Progenitor cell of endocrine pancreas (in vitro differentiated cells): ENCODE results near the gene CHST13. TPM values are rescaled to one million over a fixed set of nuclear protein-coding genes. Genes with fewer than 3 reads are reported as not detected.

Experiments
- DNase-seq: peaks from one replicate; pipeline ENCODE4 v3.0.0; 2021; ENCODE audit warnings: low spot score; ENCODE audit not compliant: unreplicated experiment
- H3K27ac Mint-ChIP-seq: 2 replicates; pipeline ENCODE4 v1.8.0; 2021; ENCODE audit warnings: mild to moderate bottlenecking, moderate library complexity, mixed read lengths
- H3K27me3 Mint-ChIP-seq: 2 replicates; pipeline ENCODE4 v1.8.0; 2021; ENCODE audit warnings: mixed read lengths
- H3K36me3 Mint-ChIP-seq: 2 replicates; pipeline ENCODE4 v1.8.0; 2022; ENCODE audit warnings: mixed read lengths; ENCODE audit not compliant: insufficient read depth
- H3K4me1 Mint-ChIP-seq: 2 replicates; pipeline ENCODE4 v1.8.0; 2021; ENCODE audit warnings: low read depth, mixed read lengths
- H3K4me3 Mint-ChIP-seq: 2 replicates; pipeline ENCODE4 v1.8.0; 2021; ENCODE audit warnings: low read depth, mild to moderate bottlenecking, moderate library complexity, mixed read lengths
- H3K9me3 Mint-ChIP-seq: 2 replicates; pipeline ENCODE4 v1.8.0; 2021; ENCODE audit warnings: low read depth, mixed read lengths
- CTCF ChIP-seq: fragments of 200-600 bp; sonication (generic); IDR thresholded peaks from one replicate; pipeline ENCODE4 v1.5.0; 2021; ENCODE audit warnings: antibody characterized with exemption, mild to moderate bottlenecking; ENCODE audit not compliant: unreplicated experiment
- total RNA-seq: library from RNA; stranded (reverse); gene quantifications from 2 replicates; pipeline ENCODE4 v1.2.1, GENCODE V29; 2021

The CHST13 gene
- total RNA-seq, 1 donor from 2014 or later, result 0.36 TPM

DNA sequence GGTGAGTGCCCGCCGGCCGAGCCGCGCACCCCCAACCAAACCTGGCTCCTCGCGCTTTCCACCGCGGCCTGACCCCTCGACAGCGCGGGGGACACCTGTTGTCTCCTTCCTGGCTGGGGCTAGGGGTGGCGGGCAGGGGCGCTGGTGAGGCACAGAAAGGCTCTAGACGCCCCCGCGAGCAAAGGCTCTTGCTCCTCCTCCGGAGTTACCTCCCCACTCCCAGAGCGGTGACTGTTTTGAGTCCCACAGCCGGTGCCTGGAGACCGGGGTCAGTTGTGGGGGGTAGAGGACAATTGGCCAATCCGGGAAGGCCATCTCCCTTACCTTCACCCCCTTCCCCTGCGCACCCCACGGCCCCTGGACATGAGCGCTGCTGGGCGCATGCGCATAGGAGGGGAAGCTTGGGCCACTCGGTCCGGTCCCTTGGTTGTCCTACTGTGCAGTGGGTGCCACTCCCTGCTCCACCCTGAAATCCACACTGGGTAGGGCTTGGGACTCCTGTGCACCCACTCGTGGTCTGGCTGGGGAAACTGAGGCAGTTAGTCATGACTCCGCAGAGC lies 554 bp downstream of the CHST13 start:
- H3K9me3 Mint-ChIP-seq, result no peaks in the 10 kb centered on the region
- no peak overlapping the region for H3K27ac Mint-ChIP-seq
- DNase-seq, result peak; percentile 43
- H3K4me1 Mint-ChIP-seq, result peaks cover 7% of the 10 kb centered on the region
- H3K4me3 Mint-ChIP-seq, result peak overlapping the region; percentile 66
- no peaks in the 10 kb centered on the region for H3K36me3 Mint-ChIP-seq
- peaks cover 48% of the 10 kb centered on the region for H3K27me3 Mint-ChIP-seq
- no peak for TF ChIP-seq CTCF

DNA sequence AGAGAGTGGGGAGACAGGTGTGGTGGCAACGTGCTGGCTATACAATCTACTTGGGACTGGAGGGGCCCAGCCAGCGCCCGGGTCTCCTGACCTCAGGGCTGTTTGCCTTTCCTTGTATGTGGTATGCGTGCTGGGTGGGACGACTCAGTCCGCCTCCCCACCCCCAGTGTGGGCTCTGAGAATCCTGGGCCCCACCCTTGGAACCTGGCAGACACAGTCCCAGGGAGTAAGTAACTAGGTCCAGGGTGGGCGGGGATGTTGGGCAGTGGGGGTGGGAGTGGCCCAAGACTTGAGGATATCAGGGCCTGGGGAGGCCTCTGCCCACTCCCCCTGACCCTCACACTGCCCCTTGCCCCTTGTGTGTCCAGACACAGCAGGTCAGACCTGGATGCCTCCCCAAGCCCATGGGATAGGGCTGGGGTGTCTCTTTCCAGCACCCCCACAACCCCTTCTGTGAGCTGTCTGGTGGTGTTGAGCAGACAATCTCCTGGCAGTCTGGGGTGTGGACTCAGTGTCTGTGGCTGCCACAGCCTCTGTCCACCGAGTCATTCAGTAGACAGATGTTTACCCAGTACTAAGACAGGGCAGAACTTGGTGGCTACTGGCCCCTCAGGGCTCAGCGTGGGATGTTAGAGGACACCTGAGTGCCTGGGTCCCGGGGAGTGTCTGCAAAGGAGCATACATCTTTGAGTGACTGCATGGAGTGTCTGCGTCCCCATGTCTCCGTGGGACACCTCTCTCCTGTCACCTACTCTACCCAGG lies 1.3 kb downstream of the CHST13 start:
- peaks cover 7% of the 10 kb centered on the region for H3K4me1 Mint-ChIP-seq
- peaks cover 48% of the 10 kb centered on the region for H3K27me3 Mint-ChIP-seq
- TF ChIP-seq CTCF, result no peak
- H3K36me3 Mint-ChIP-seq, result no peaks in the 10 kb centered on the region
- no peaks in the 10 kb centered on the region for H3K9me3 Mint-ChIP-seq
- H3K27ac Mint-ChIP-seq, result no peak overlapping the region
- H3K4me3 Mint-ChIP-seq, result peak overlapping the region; percentile 66
- DNase-seq, result no peak

- DNase-seq, result no peak
- peaks cover 48% of the 10 kb centered on the region for H3K27me3 Mint-ChIP-seq
- H3K4me3 Mint-ChIP-seq, result no peak overlapping the region
- H3K4me1 Mint-ChIP-seq, result peaks cover 7% of the 10 kb centered on the region
- no peak overlapping the region for H3K27ac Mint-ChIP-seq
- TF ChIP-seq CTCF, result no peak
- no peaks in the 10 kb centered on the region for H3K9me3 Mint-ChIP-seq
- no peaks in the 10 kb centered on the region for H3K36me3 Mint-ChIP-seq
These were observed 2.1 kb downstream of the CHST13 start for GRCh38 chr3:126525853-126526667.

GRCh38 chr3:126526668-126527005 lies 2.7 kb downstream of the CHST13 start:
- no peak for DNase-seq
- no peaks in the 10 kb centered on the region for H3K9me3 Mint-ChIP-seq
- H3K27ac Mint-ChIP-seq, result no peak overlapping the region
- no peak for TF ChIP-seq CTCF
- peaks cover 48% of the 10 kb centered on the region for H3K27me3 Mint-ChIP-seq
- H3K4me3 Mint-ChIP-seq, result no peak overlapping the region
- H3K36me3 Mint-ChIP-seq, result no peaks in the 10 kb centered on the region
- H3K4me1 Mint-ChIP-seq, result peaks cover 7% of the 10 kb centered on the region

- Mint-ChIP-seq H3K4me3 (no peak overlapping the region), H3K27ac (no peak overlapping the region), H3K36me3 (no peaks in the 10 kb centered on the region), H3K9me3 (no peaks in the 10 kb centered on the region), H3K4me1 (peaks cover 7% of the 10 kb centered on the region), H3K27me3 (peaks cover 49% of the 10 kb centered on the region)
- no peak for TF ChIP-seq CTCF
- DNase-seq, result no peak
These were observed 3.1 kb downstream of the CHST13 start for GRCh38 chr3:126527006-126527405.
